Lower leg skin (tissue), 3 donors: Measurements from ENCODE around the gene SCPEP1.

Experiments
- CTCF ChIP-seq, 3 donors: fragments of 450-650 bp; IDR thresholded peaks; one replicate each; pipeline ENCODE4 v1.5.1; 2016; ENCODE audit warnings: antibody characterized with exemption in 3 of 3, mild to moderate bottlenecking in 3 of 3, moderate library complexity in 2 of 3
- POLR2A ChIP-seq, 2 donors: fragments of 450-650 bp; IDR thresholded peaks; one replicate each; pipeline ENCODE4 v1.6.1; 2016 to 2017; ENCODE audit warnings: antibody characterized with exemption in 2 of 2, mild to moderate bottlenecking in 1 of 2, moderate library complexity in 1 of 2

- TF ChIP-seq CTCF (IDR thresholded peaks at IDR 0.05) (no peak), POLR2A (IDR thresholded peaks at IDR 0.05) (no peak)
Measured at GRCh38 chr17:57002904-57003303, 25.0 kb downstream of the SCPEP1 start.
